Heart right ventricle (tissue), 16 donors: ENCODE data around the gene NEU1. TPM values are rescaled to one million over a fixed set of nuclear protein-coding genes. Genes with fewer than 3 reads are reported as not detected.
"Not testable (repeated sequence)": the region's sequence is repeated elsewhere in the genome, so short reads cannot be mapped to it uniquely, and the experiment has no call there.

Source experiments
- ATAC-seq, 8 donors: fragments of 200-7000 bp; cut with Tn5 transposase; one replicate each; pipeline ENCODE4 v1.9.1; 2020; ENCODE audit warnings: mild to moderate bottlenecking in 8 of 8, moderate library complexity in 8 of 8, moderate number of reproducible peaks in 1 of 8
- DNase-seq, 2 donors: peaks; one replicate each; pipeline ENCODE4 v3.0.0-alpha.2; 2020
- H3K27ac ChIP-seq, 10 donors: fragments of 200-600 bp; sonication (generic) in 2 of 10; one replicate each; pipeline versions ENCODE4 v1.5.0 to v1.8.0; 2020 to 2022; ENCODE audit warnings: mild to moderate bottlenecking in 3 of 10
- H3K27me3 ChIP-seq, 7 donors: fragments of 200-600 bp; one replicate each; pipeline ENCODE4 v1.8.0; 2021 to 2022; ENCODE audit warnings: mild to moderate bottlenecking in 2 of 7
- H3K36me3 ChIP-seq, 9 donors: fragments of 200-600 bp; sonication (generic) in 1 of 9; one replicate each; pipeline versions ENCODE4 v1.5.0 to v1.8.0; 2020 to 2022; ENCODE audit warnings: mild to moderate bottlenecking in 2 of 9
- H3K4me1 ChIP-seq, 9 donors: fragments of 200-600 bp; sonication (generic) in 1 of 9; one replicate each; pipeline versions ENCODE4 v1.5.0 to v1.8.0; 2020 to 2022; ENCODE audit warnings: mild to moderate bottlenecking in 4 of 9
- H3K4me3 ChIP-seq, 10 donors: fragments of 200-600 bp; sonication (generic) in 2 of 10; one replicate each; pipeline versions ENCODE4 v1.5.0 to v1.8.0; 2020 to 2022; ENCODE audit warnings: mild to moderate bottlenecking in 7 of 10, moderate library complexity in 2 of 10
- H3K9me3 ChIP-seq, 11 donors: fragments of 200-600 bp in 10 of 11; sonication (generic) in 2 of 11; one replicate each; pipeline versions ENCODE4 v1.5.0 to v1.8.0; 2013 to 2022; ENCODE audit warnings: mild to moderate bottlenecking in 2 of 11, control low read depth in 1 of 11, moderate library complexity in 1 of 11
- CTCF ChIP-seq, 9 donors: fragments of 200-600 bp; sonication (generic) in 2 of 9; IDR thresholded peaks; one replicate each; pipeline versions ENCODE4 v1.5.0 to v1.8.0; 2021 to 2022; ENCODE audit warnings: antibody characterized with exemption in 9 of 9, mild to moderate bottlenecking in 5 of 9, moderate library complexity in 1 of 9
- WGBS, 2 donors: extraction: QIAGEN DNeasy Blood & Tissue Kit; methylation state at CpG; one replicate each; pipeline ENCODE4 v1.1.7; 2013; ENCODE audit warnings: inconsistent platforms in 1 of 2; 5-methylcytosine and 5-hydroxymethylcytosine counted together
- intact Hi-C, 10 donors: fragments of 100-400 bp; cut with DNase I; formaldehyde crosslinking; loops; one replicate each; pipeline versions ENCODE4 v1.11.1 to v1.14.2; 2022
- polyA plus RNA-seq, 2 donors: library from polyadenylated mRNA; stranded (reverse); fragments of 200-250 nt; gene quantifications; one replicate each; pipeline ENCODE4 v1.2.3, GENCODE V29; 2013
- total RNA-seq, 10 donors: library from RNA; stranded (reverse); fragmentation: NEBNext Ultra II Directional in 3 of 10; extraction: Animal tissue kit (Norgen Biotek cat#: 25700) in 3 of 10; gene quantifications; one replicate each; pipeline versions ENCODE4 v1.2.1 to v1.2.4, GENCODE V29; 2021 to 2023
- donor health status: Arrhythmogenic right ventricular cardiomyopathy.
- donor health status: ischemic (EF 13 %, LVEDD 7.1; RV severe dilation, severe dysfunction).
- donor health status: healthy with polysubstance abuse.
- donor health status: DM: no; HTN: yes; CAD: no.
- donor health status: DM: no; HTN: no; CAD: no.
- donor health status: ischemic (EF 25% LVEDD 6.9; RV normal size, moderate dysfunction).
- donor health status: ischemic (EF 25% LVEDD 5.7; RV mildly dilated, moderate dysfunction).
- donor health status: healthy.
- donor health status: DM: yes; HTN: yes; CAD: no.
- donor health status: Ischemic cardiomyopathy.
- donor health status: ischemic (EF 35%, LVEDD 5.7; RV mildly dilated, moderate dysfunction).
- donor health status: nonischemic (EF 11% LVEDD 7.7; RV severe dilation, severe dysfunction).
- donor health status: DM: yes; HTN: yes; CAD: no.
- donor health status: PGD.
- donor health status: ischemic (EF 29% LVEDD 5.4; RV normal size, mild dysfunction).
- donor health status: nonischemic (EF 23%, LVEDD 6.1; RV moderate dilation, normal function).

NEU1 gene
- total and polyA plus RNA-seq, 12 donors = 15.7 to 48.0 (median 22.3) TPM

- 74 to 77% methylated on average over 16 of the region's 16 CpGs for WGBS, 2 donors
- H3K27ac ChIP-seq = no peak overlapping the region
- ATAC-seq (peak in 1 of 8 donors; percentile 26), DNase-seq (no peak)
- intact Hi-C loops = no loop called here
- no peaks in the 10 kb centered on the region for H3K36me3 ChIP-seq
- H3K4me1 ChIP-seq = no peaks in the 10 kb centered on the region
- no peak for TF ChIP-seq CTCF (IDR thresholded peaks at IDR 0.05)
- no peaks in the 10 kb centered on the region for H3K27me3 ChIP-seq
- H3K9me3 ChIP-seq = no peaks in the 10 kb centered on the region
- H3K4me3 ChIP-seq = no peak overlapping the region
These were observed 7.8 kb upstream of the NEU1 start for GRCh38 chr6:31870385-31870921.

GRCh38 chr6:31869343-31869742 lies 6.7 kb upstream of the NEU1 start:
- H3K27me3 ChIP-seq = no peaks in the 10 kb centered on the region
- no peak for TF ChIP-seq CTCF (IDR thresholded peaks at IDR 0.05)
- H3K9me3 ChIP-seq = no peaks in the 10 kb centered on the region
- ATAC-seq = no peak
- no peak overlapping the region for H3K4me3 ChIP-seq
- DNase-seq = no peak
- no peak overlapping the region for H3K27ac ChIP-seq
- WGBS, 2 donors = 69 to 81% methylated on average over 8 of the region's 8 CpGs
- peaks cover 0 to 4% (median 1%) of the 10 kb centered on the region in 9 donors for H3K4me1 ChIP-seq
- no peaks in the 10 kb centered on the region for H3K36me3 ChIP-seq
- intact Hi-C loops = loop anchor here in 1 of 10 donors (10.0 kb wide), 1 partner anchor 185 kb away; the partner anchor contains the start of gene LY6G5C

- ATAC-seq = not testable (repeated sequence)
These were observed 6.0 kb upstream of the NEU1 start for GRCh38 chr6:31868658-31868971.

GRCh38 chr6:31865205-31866118 lies 2.8 kb upstream of the NEU1 start:
- H3K9me3 ChIP-seq = no peaks in the 10 kb centered on the region
- TF ChIP-seq CTCF (IDR thresholded peaks at IDR 0.05) = no peak
- no peak overlapping the region for H3K27ac ChIP-seq
- H3K27me3 ChIP-seq = no peaks in the 10 kb centered on the region
- peaks cover 0 to 10% (median 2%) of the 10 kb centered on the region in 9 donors for H3K36me3 ChIP-seq
- ATAC-seq (no peak), DNase-seq (no peak)
- intact Hi-C loops = loop anchor here in 1 of 10 donors (10.0 kb wide), 1 partner anchor 181 kb away; the partner anchor contains the start of gene LY6G5C
- peaks cover 8 to 29% (median 21%) of the 10 kb centered on the region in 9 donors for H3K4me1 ChIP-seq
- 83% methylated on average over 21 of the region's 21 CpGs for WGBS, 2 donors
- H3K4me3 ChIP-seq = no peak overlapping the region

More at GRCh38 chr6:31868658-31868971, 6.0 kb upstream of the NEU1 start:
- not testable (repeated sequence) for H3K27ac ChIP-seq, H3K27me3 ChIP-seq, H3K36me3 ChIP-seq, H3K4me3 ChIP-seq, DNase-seq, H3K9me3 ChIP-seq, H3K4me1 ChIP-seq
- 78 to 92% methylated on average over 1 of the region's 1 CpG for WGBS, 2 donors
- intact Hi-C loops = loop anchor here in 1 of 10 donors (10.0 kb wide), 1 partner anchor 184 kb away; the partner anchor contains the start of gene LY6G5C
